IMR-90 (cell line): ENCODE data around the gene POLR2J.

Experiments
- CEBPB ChIP-seq: IDR thresholded peaks from 2 replicates; pipeline ENCODE4 v1.6.1; 2012; ENCODE audit warnings: low read depth, low read length, improper control_type of control experiment
- CTCF ChIP-seq: conservative IDR thresholded peaks from 2 replicates; pipeline ENCODE4 v1.5.1; 2012; ENCODE audit warnings: mild to moderate bottlenecking, low read depth, low read length, improper control_type of control experiment
- POLR2A ChIP-seq: IDR thresholded peaks from 2 replicates; pipeline ENCODE4 v1.6.1; 2012; ENCODE audit warnings: mild to moderate bottlenecking, low read depth, low read length
- RAD21 ChIP-seq: IDR thresholded peaks from 2 replicates; pipeline ENCODE4 v1.6.1; 2012; ENCODE audit warnings: low read length, improper control_type of control experiment

- TF ChIP-seq CTCF, result no peak
- no peak for TF ChIP-seq POLR2A
- no peak for TF ChIP-seq RAD21
- TF ChIP-seq CEBPB, result no peak
Measured at GRCh38 chr7:102455596-102455995, 23.1 kb downstream of the POLR2J start.
